ENCODE results near the gene ERFL.

The ERFL gene

GRCh38 chr19:41958367-41959055, 30.3 kb upstream of the ERFL start (continued):
- no peak for TF ChIP-seq ZNF214 (tag by site-specific recombination; IDR thresholded peaks at IDR 0.05; ENCODE audit: borderline replicate concordance)
- TF ChIP-seq ZNF677 (tag by site-specific recombination; IDR thresholded peaks at IDR 0.05), result no peak
- no peak for TF ChIP-seq ZNF792 (tag by site-specific recombination; IDR thresholded peaks at IDR 0.05)
- TF ChIP-seq KLF1 (tag by site-specific recombination; IDR thresholded peaks at IDR 0.05), result peak; percentile 85
- no peak for TF ChIP-seq ZNF621 (tag by site-specific recombination; IDR thresholded peaks at IDR 0.05)
- no peak; the same call in 1 of the 2 replicates for TF ChIP-seq ZNF223 (tag by site-specific recombination; IDR thresholded peaks at IDR 0.05)
- no peak for TF ChIP-seq SCRT1 (tag by site-specific recombination; IDR thresholded peaks at IDR 0.05; ENCODE audit: borderline replicate concordance)
- no peak for TF ChIP-seq ZBTB44 (tag by site-specific recombination; IDR thresholded peaks at IDR 0.05)
- TF ChIP-seq TRIM28 (IDR thresholded peaks at IDR 0.05; ENCODE audit: borderline replicate concordance, low read length), result no peak
- peak; percentile 33; the same call in 1 of the 2 replicates for TF ChIP-seq ZBTB48 (tag by site-specific recombination; IDR thresholded peaks at IDR 0.05)
- peak; percentile 93 for TF ChIP-seq KLF8 (tag by site-specific recombination; IDR thresholded peaks at IDR 0.05)
- no peak for TF ChIP-seq TSHZ1 (tag by site-specific recombination; IDR thresholded peaks at IDR 0.05; ENCODE audit: borderline replicate concordance)
- TF ChIP-seq SP2 (tag by site-specific recombination; IDR thresholded peaks at IDR 0.05), result peak; percentile 91
- peak; percentile 58; the same call in 1 of the 2 replicates for TF ChIP-seq ZNF600 (tag by site-specific recombination; IDR thresholded peaks at IDR 0.05)
- TF ChIP-seq ZNF292 (tag by site-specific recombination; IDR thresholded peaks at IDR 0.05; ENCODE audit: borderline replicate concordance, low read depth), result no peak
- no peak for TF ChIP-seq ZNF513 (tag by site-specific recombination; IDR thresholded peaks at IDR 0.05)
- no peak for TF ChIP-seq ZNF449 (tag by site-specific recombination; IDR thresholded peaks at IDR 0.05)

- Histone ChIP-seq H3K4me1 (ENCODE audit: control insufficient read depth, insufficient read depth, low read length) (peaks cover 10% of the 10 kb centered on the region), H3K36me3 (ENCODE audit: control insufficient read depth in 2 of 2, insufficient read depth in 1 of 2, low read length in 2 of 2) (peaks cover 18 to 20% of the 10 kb centered on the region in 2 experiments; a peak in 2 of 3 replicates), H3K27ac (ENCODE audit: extremely low read depth, low read depth, low read length) (peak overlapping the region; percentile 90), H3K9me3 (ENCODE audit: control insufficient read depth, insufficient read depth, low read depth, low read length) (no peaks in the 10 kb centered on the region), H3K4me3 (ENCODE audit: low read depth, low read length) (peak overlapping the region; percentile 66)
- ChIA-PET CTCF (interaction anchor here (0.5 to 4.4 kb wide), 27 partner anchors 9 to 415 kb away, joined by 3 to 73 read pairs (median 3); partner anchors contain the start of genes ARHGEF1, CD79A and RPS19), POLR2A (interaction anchor here (1.0 to 4.3 kb wide), 8 partner anchors 8 to 98 kb away, joined by 3 to 56 read pairs (median 6); partner anchors contain the start of gene RPS19)
- TF ChIP-seq ZBTB10 (tag by site-specific recombination; IDR thresholded peaks at IDR 0.05), result peak; percentile 29; the same call in 1 of the 2 replicates
- TF ChIP-seq ZNF449 (tag by site-specific recombination; IDR thresholded peaks at IDR 0.05), result no peak
- TF ChIP-seq ZNF654 (tag by site-specific recombination; IDR thresholded peaks at IDR 0.05; ENCODE audit: low read depth), result peak; percentile 95
- TF ChIP-seq ZBTB17 (tag by site-specific recombination; IDR thresholded peaks at IDR 0.05), result peak; percentile 64
Observed at GRCh38 chr19:41957838-41958366, 29.7 kb upstream of the ERFL start.
